ENCODE measurements around the gene LIN7A.
"Not testable (repeated sequence)": the region's sequence is repeated elsewhere in the genome, so short reads cannot be mapped to it uniquely, and the experiment has no call there.

LIN7A gene

DNA sequence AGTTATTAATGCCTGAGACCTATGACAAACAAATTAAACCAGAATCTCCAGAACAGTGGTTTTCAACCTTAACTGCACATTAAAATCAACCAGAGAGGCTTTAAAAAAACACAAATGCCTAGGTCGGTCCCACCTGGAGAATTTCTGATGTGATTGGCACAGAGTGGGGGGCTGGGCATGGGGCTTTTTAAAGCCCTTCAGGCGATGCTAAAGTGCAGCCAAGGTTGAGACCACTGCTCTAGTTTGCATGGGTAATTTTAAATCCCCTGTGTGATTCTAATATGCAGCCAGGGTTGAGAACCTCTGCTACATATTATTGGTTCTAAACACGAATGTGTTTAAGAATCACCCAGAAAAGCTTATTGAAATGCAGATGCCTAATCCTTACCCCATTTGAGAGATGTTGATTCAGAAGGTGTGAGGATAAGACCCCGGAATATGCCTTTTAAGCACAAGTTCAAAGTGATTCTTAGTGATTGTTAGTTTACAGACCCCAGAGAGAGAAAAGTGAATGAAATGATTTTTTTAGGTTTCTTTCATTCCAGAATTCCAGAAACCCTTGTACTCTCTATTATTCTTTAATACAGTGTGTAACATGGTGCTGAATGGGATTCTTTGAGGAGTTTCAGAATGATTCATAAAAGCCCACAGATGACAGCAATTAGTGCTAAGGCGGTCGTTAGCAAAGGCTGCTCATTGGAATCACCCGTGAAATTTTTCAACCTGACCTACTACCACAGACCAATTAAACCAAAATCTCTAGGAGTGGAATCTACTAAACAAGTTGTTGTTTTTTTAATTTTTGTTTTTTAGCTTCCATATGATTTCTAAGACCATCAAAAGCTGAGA, 44.9 kb downstream of the LIN7A start:
- DNase-seq (ENCODE audit: extremely low spot score) = no peak
- CTCF ChIA-PET = interaction anchor here (1.0 kb wide), 1 partner anchor 31 kb away, joined by 3 read pairs; no protein-coding TSS in a partner anchor
- POLR2A ChIA-PET = no interaction called here

DNA sequence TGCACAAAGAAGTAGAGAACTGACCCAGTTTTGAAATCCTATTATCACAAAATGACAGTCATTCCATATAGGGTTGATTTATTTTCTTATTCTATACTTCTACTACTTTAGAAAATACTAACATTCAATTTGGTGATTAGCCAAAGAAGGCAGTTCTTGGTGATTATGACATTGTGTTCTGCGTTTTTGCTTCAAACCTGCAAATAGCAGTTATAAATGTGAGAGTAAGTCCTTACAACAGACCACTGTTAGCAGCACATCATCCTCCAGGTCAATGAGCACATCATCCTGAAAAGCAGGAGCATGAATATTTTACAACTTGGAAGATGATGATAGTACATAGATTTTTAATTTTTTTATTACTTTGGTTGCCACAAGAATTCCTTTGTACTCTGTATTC, 53.1 kb downstream of the LIN7A start:
- CTCF ChIA-PET = interaction anchor here (1.3 kb wide), 1 partner anchor 32 kb away, joined by 3 read pairs; no protein-coding TSS in a partner anchor
- TF ChIP-seq, protein P1, sequence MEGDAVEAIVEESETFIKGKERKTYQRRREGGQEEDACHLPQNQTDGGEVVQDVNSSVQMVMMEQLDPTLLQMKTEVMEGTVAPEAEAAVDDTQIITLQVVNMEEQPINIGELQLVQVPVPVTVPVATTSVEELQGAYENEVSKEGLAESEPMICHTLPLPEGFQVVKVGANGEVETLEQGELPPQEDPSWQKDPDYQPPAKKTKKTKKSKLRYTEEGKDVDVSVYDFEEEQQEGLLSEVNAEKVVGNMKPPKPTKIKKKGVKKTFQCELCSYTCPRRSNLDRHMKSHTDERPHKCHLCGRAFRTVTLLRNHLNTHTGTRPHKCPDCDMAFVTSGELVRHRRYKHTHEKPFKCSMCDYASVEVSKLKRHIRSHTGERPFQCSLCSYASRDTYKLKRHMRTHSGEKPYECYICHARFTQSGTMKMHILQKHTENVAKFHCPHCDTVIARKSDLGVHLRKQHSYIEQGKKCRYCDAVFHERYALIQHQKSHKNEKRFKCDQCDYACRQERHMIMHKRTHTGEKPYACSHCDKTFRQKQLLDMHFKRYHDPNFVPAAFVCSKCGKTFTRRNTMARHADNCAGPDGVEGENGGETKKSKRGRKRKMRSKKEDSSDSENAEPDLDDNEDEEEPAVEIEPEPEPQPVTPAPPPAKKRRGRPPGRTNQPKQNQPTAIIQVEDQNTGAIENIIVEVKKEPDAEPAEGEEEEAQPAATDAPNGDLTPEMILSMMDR (IDR thresholded peaks at IDR 0.05; ENCODE audit: control extremely low read depth, extremely low read depth, low read depth, missing control alignments) = no peak
- no peak for DNase-seq (ENCODE audit: extremely low spot score)
- POLR2A ChIA-PET = no interaction called here

More for the DNA sequence above, 44.9 kb downstream of the LIN7A start:
- TF ChIP-seq, protein P1 (IDR thresholded peaks at IDR 0.05; ENCODE audit: control extremely low read depth, extremely low read depth, low read depth, missing control alignments) = no peak

DNA sequence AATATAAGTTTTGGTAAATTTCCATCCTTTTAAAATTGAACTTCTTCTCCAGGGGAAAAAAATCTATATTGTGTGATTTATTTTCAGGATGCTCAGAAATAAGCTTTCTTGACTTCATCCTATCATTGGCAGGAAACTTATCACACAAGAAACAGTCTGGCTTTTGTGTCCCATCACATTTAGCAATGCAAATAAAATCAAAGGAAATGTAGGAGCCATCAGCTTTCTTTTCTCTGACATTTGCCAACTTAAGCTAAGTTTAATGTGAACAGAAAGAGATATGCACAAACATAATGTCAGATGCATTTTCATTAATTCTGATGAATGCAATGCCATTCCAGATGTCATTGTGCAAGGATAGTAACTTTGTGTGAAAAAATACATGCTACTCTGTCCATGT, 56.6 kb downstream of the LIN7A start:
- TF ChIP-seq, protein P1 (IDR thresholded peaks at IDR 0.05; ENCODE audit: control extremely low read depth, extremely low read depth, low read depth, missing control alignments) = no peak
- DNase-seq (ENCODE audit: extremely low spot score) = no peak
- ChIA-PET POLR2A (no interaction called here), CTCF (interaction anchor here (1.7 kb wide), 1 partner anchor 27 kb away, joined by 4 read pairs; no protein-coding TSS in a partner anchor)

DNA sequence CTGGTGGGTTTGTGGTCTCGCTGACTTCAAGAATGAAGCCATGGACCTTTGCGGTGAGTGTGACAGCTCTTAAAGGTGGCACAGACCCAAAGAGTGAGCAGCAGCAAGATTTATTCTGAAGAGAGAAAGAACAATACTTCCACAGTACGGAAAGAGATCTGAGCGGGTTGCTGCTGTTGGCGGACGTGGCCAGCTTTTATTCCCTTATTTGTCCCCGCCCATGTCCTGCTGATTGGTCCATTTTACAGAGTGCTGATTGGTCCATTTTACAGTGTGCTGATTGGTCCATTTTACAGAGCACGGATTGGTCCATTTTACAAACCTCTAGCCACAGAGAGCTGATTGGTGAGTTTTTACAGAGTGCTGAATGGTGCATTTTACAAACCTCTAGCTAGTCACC, 59.3 kb downstream of the LIN7A start:
- CTCF ChIA-PET = interaction anchor here (2.2 kb wide), 1 partner anchor 41 kb away, joined by 6 read pairs; no protein-coding TSS in a partner anchor

DNA sequence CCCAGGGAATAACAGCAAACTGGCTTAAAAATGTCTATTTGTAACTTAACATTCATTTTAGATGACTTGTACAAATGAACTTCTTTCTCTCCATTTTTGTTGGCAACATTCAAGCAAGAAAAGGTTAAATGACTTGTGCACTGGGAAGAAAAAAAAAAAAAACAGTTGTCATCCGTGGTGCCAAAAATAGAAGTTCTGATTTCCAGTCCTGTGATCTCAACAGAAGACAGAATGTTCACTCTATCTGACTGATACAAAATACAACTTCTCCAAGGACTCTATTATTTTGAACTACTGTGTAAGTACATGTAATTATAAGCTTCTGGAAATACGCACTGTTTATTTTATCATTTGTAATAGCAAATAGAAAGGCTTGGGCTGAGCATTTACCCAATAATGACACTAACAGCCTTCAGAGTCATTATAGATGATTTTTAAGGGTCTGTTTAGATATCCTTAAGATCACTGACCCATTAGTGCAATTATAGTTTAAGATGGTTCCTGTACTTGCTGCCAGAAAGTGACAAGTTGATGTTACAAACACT, 59.9 kb downstream of the LIN7A start:
- POLR2A ChIA-PET = no interaction called here
- TF ChIP-seq, protein P1 (IDR thresholded peaks at IDR 0.05; ENCODE audit: control extremely low read depth, extremely low read depth, low read depth, missing control alignments) = no peak
- no peak for DNase-seq (ENCODE audit: extremely low spot score)
- CTCF ChIA-PET = interaction anchor here (2.2 kb wide), 1 partner anchor 40 kb away, joined by 6 read pairs; no protein-coding TSS in a partner anchor

More for the DNA sequence above, 59.3 kb downstream of the LIN7A start:
- POLR2A ChIA-PET; DNase-seq (ENCODE audit: extremely low spot score): not testable (repeated sequence)

DNA sequence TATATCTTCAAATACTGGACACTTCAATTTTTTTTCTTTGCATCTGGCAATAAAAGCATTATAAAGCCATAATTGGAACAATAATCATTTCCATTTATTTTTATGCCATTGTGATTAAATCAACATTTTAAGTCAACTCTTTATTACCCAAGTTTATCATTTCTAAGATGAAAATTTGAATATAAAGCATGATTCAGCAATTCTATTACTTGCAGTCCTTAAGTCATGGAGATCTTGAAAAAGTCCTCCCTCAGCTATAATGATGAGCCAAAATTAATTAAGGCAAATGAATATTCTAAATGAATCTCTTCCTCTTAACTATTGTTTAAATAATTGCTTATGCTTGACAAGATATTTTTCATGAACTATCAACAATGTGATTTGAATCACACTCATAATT, 65.7 kb downstream of the LIN7A start:
- POLR2A ChIA-PET = no interaction called here
- TF ChIP-seq, protein P1 (IDR thresholded peaks at IDR 0.05; ENCODE audit: control extremely low read depth, extremely low read depth, low read depth, missing control alignments) = no peak
- CTCF ChIA-PET = interaction anchor here (1.9 kb wide), 1 partner anchor 35 kb away, joined by 5 read pairs; no protein-coding TSS in a partner anchor
- no peak for DNase-seq (ENCODE audit: extremely low spot score)

DNA sequence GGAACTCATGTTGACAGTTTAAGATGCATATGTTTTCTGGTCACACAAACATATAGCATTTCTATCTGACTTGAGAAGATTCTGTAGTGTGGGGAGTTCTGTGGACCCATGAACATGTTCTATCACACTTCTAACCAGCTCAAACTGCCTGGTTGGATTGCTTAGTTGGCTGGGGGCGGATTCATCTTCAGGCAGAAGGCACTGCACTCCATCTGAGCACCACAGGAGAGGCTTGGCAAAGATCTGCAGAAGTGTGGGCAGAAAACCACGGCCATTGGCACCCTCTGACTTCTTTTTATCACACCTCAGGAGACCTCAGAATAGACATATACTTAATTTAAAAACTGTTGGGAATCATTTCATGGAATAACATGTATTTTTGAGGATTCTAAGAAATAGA, 68.5 kb downstream of the LIN7A start:
- POLR2A ChIA-PET = no interaction called here
- TF ChIP-seq, protein P1 (IDR thresholded peaks at IDR 0.05; ENCODE audit: control extremely low read depth, extremely low read depth, low read depth, missing control alignments) = no peak
- no peak for DNase-seq (ENCODE audit: extremely low spot score)
- CTCF ChIA-PET = interaction anchor here (1.6 kb wide), 1 partner anchor 11 kb away, joined by 4 read pairs; no protein-coding TSS in a partner anchor
